Thyroid gland (tissue), 4 donors: ENCODE data around the gene ZFP1.

Experiments
- CTCF ChIP-seq, 6 experiments: fragments of 200-600 bp in 3 of 6; fragments of 450-650 bp in 3 of 6; sonication (generic) in 3 of 6; IDR thresholded peaks; one replicate each; pipeline ENCODE4 v1.5.1; 2016 to 2019; ENCODE audit warnings: antibody characterized with exemption in 6 of 6, mild to moderate bottlenecking in 2 of 6, inconsistent platforms in 1 of 6, moderate library complexity in 1 of 6
- POLR2A ChIP-seq, 2 donors: fragments of 450-650 bp; IDR thresholded peaks; one replicate each; pipeline ENCODE4 v1.6.1; 2017; ENCODE audit warnings: antibody characterized with exemption in 2 of 2, mild to moderate bottlenecking in 2 of 2, moderate library complexity in 1 of 2

GRCh38 chr16:75101635-75102034, 46.7 kb upstream of the ZFP1 start:
- TF ChIP-seq CTCF (IDR thresholded peaks at IDR 0.05) (no peak), POLR2A (IDR thresholded peaks at IDR 0.05) (no peak)
